ENCODE measurements around the gene CADM1.

DNA sequence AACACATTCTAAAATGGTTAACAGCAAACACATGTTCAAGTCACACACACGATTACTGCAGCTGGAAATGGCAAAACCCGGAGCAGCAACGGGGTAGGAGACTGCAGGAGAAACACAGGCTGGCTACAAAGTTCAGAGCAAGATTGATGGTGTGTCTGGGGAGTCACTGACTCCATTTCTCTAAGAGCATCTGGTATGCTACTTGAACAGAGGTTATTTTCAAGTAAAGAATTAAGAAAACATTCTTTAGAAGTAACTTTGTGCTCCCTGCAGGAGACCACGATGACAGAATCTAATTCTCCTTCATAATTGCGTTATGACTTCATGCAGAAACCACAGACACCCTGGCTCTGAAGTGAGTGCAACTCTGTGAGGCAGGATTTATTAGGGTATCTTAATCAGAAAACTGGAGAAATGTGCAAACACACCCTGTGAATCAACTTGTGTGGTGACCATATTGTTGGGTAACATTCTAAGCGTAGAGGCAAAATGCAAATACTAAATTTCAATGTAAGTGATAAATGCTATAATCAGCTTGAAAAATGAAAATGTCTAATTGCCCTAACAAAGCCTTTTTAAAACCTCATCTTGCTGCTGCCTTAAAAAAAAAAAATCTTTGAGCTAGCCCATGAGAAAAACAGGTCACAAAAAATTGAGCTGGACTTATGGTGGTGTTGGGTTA is 303.0 kb downstream of the CADM1 start:
- TF ChIP-seq, protein P1, sequence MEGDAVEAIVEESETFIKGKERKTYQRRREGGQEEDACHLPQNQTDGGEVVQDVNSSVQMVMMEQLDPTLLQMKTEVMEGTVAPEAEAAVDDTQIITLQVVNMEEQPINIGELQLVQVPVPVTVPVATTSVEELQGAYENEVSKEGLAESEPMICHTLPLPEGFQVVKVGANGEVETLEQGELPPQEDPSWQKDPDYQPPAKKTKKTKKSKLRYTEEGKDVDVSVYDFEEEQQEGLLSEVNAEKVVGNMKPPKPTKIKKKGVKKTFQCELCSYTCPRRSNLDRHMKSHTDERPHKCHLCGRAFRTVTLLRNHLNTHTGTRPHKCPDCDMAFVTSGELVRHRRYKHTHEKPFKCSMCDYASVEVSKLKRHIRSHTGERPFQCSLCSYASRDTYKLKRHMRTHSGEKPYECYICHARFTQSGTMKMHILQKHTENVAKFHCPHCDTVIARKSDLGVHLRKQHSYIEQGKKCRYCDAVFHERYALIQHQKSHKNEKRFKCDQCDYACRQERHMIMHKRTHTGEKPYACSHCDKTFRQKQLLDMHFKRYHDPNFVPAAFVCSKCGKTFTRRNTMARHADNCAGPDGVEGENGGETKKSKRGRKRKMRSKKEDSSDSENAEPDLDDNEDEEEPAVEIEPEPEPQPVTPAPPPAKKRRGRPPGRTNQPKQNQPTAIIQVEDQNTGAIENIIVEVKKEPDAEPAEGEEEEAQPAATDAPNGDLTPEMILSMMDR (IDR thresholded peaks at IDR 0.05; ENCODE audit: low read depth, low read length): no peak
- TF ChIP-seq EZH2phosphoT487 (IDR thresholded peaks at IDR 0.05; ENCODE audit: low read depth): no peak

All from OCI-LY3 (cell line).